GM23338 (cell line): ENCODE results near the gene LYST.

Experiments
- CREB1 ChIP-seq: fragments of 250-450 bp; sonication (Bioruptor Pico); IDR thresholded peaks from 2 replicates; pipeline ENCODE4 v1.5.0; 2020; ENCODE audit warnings: low read depth, mild to moderate bottlenecking, moderate library complexity
- CTCF ChIP-seq, 2 experiments: fragments of 200-600 bp in 1 of 2; sonication (generic) in 1 of 2; conservative IDR thresholded peaks; 2 replicates each; pipeline versions ENCODE4 v1.5.1 to v1.6.1; 2016 to 2017; ENCODE audit warnings: antibody characterized with exemption in 2 of 2, low read depth in 2 of 2, mild to moderate bottlenecking in 2 of 2, moderate library complexity in 1 of 2
- EZH2 ChIP-seq: fragments of 200-600 bp; sonication (generic); IDR thresholded peaks from one replicate; pipeline ENCODE4 v1.8.0; 2017; ENCODE audit warnings: antibody characterized with exemption, mild to moderate bottlenecking, low read depth; ENCODE audit not compliant: unreplicated experiment
- EZH2phosphoT487 ChIP-seq: fragments of 200-600 bp; sonication (generic); IDR thresholded peaks from one replicate; pipeline ENCODE4 v1.8.1; 2018; ENCODE audit warnings: antibody characterized with exemption; ENCODE audit not compliant: unreplicated experiment
- JUNB ChIP-seq: IDR thresholded peaks from one replicate; pipeline ENCODE4 v1.6.1; 2016; ENCODE audit warnings: antibody characterized with exemption; ENCODE audit not compliant: unreplicated experiment
- POLR2AphosphoS5 ChIP-seq: IDR thresholded peaks from 2 replicates; pipeline ENCODE4 v1.6.1; 2016; ENCODE audit warnings: antibody characterized with exemption, low read depth
- REST ChIP-seq: IDR thresholded peaks from one replicate; pipeline ENCODE4 v1.6.1; 2018; ENCODE audit warnings: antibody characterized with exemption; ENCODE audit not compliant: unreplicated experiment
- STAT1 ChIP-seq: IDR thresholded peaks from one replicate; pipeline ENCODE4 v1.6.1; 2016; ENCODE audit warnings: antibody characterized with exemption; ENCODE audit not compliant: unreplicated experiment
- ZNF114 ChIP-seq: fragments of 250-450 bp; sonication (Bioruptor Pico); IDR thresholded peaks from 2 replicates; pipeline ENCODE4 v1.5.0; 2020; ENCODE audit warnings: mild to moderate bottlenecking, moderate library complexity
- ZNF331 ChIP-seq: fragments of 250-450 bp; sonication (Bioruptor Pico); IDR thresholded peaks from 2 replicates; pipeline ENCODE4 v1.5.0; 2020; ENCODE audit warnings: low read depth, mild to moderate bottlenecking, moderate library complexity
- TF ChIP-seq, protein P1 (sequence below): IDR thresholded peaks from 2 replicates; pipeline ENCODE4 v1.6.1; 2016; ENCODE audit warnings: antibody characterized with exemption

DNA sequence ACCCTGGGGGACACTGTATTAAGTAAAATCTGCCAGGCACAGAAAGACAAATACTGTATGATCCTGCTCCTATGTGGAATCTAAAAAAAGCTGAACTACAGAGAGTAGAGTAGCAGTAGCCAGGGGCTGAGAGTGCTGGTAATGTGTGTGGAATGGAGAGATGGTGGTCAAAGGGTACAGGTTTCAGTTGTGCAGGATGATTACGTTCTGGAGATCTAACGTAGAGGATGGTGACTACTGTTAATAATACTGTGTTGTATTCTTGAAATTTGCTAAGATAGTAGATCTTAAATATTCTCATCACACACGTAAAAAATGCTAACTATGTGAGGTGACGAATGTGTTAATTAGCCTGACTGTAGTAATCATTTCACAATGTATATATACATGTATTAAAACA lies 177.3 kb downstream of the LYST start:
- TF ChIP-seq REST (no peak), CTCF (conservative IDR thresholded peaks at IDR 0.05; ENCODE audit: low read depth in 2 of 2) (no peak), POLR2AphosphoS5 (no peak), EZH2 (no peak), EZH2phosphoT487 (no peak), CREB1 (CRISPR knock-in tag) (no peak), JUNB (no peak), ZNF331 (CRISPR knock-in tag) (no peak), ZNF114 (CRISPR knock-in tag) (no peak), STAT1 (no peak)
- TF ChIP-seq, protein P1, sequence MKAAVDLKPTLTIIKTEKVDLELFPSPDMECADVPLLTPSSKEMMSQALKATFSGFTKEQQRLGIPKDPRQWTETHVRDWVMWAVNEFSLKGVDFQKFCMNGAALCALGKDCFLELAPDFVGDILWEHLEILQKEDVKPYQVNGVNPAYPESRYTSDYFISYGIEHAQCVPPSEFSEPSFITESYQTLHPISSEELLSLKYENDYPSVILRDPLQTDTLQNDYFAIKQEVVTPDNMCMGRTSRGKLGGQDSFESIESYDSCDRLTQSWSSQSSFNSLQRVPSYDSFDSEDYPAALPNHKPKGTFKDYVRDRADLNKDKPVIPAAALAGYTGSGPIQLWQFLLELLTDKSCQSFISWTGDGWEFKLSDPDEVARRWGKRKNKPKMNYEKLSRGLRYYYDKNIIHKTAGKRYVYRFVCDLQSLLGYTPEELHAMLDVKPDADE: no peak
